Activated naive CD4-positive, alpha-beta T cell treated with anti-CD3 and anti-CD28 coated beads, Interleukin-2, amount 10 ng/mL, durations not matched to agents 7 days and 5 days (primary cell): Measurements from ENCODE around the gene PRKACA.

Experiments
- CTCF ChIA-PET: fragments of 350-600 bp; sonication (Branson Sonifier 250); formaldehyde crosslinking; loops from one replicate; lab custom pipeline; 2021; ENCODE audit warnings: antibody characterized with exemption; lab: Charles Lee
- DNase-seq: peaks from one replicate; pipeline ENCODE4 v3.0.0-alpha.2; 2020
- H3K27ac Mint-ChIP-seq: one replicate; pipeline ENCODE4 v1.8.0; 2021; ENCODE audit warnings: mild to moderate bottlenecking, moderate library complexity, mixed read lengths
- H3K27me3 Mint-ChIP-seq: one replicate; pipeline ENCODE4 v1.8.0; 2021; ENCODE audit warnings: mild to moderate bottlenecking, mixed read lengths
- H3K36me3 Mint-ChIP-seq: one replicate; pipeline ENCODE4 v1.8.0; 2021; ENCODE audit warnings: mixed read lengths
- H3K4me1 Mint-ChIP-seq: one replicate; pipeline ENCODE4 v1.8.0; 2021; ENCODE audit warnings: mixed read lengths
- H3K4me3 Mint-ChIP-seq: one replicate; pipeline ENCODE4 v1.8.0; 2021; ENCODE audit warnings: mild to moderate bottlenecking, moderate library complexity, mixed read lengths
- H3K9me3 Mint-ChIP-seq: one replicate; pipeline ENCODE4 v1.8.0; 2021; ENCODE audit warnings: mixed read lengths

PRKACA gene

GRCh38 chr19:14089662-14090508, 27.7 kb downstream of the PRKACA start:
- Mint-ChIP-seq H3K9me3 (peaks cover 13% of the 10 kb centered on the region), H3K4me3 (peak overlapping the region; percentile 76), H3K27me3 (no peaks in the 10 kb centered on the region), H3K4me1 (peaks cover 29% of the 10 kb centered on the region), H3K27ac (peak overlapping the region; percentile 79), H3K36me3 (peaks cover 38% of the 10 kb centered on the region)
- CTCF ChIA-PET, result interaction anchor here (0.5 to 1.6 kb wide), 3 partner anchors 11 to 26 kb away, joined by 3 to 4 read pairs (median 3); no protein-coding TSS in a partner anchor
- DNase-seq, result peak; percentile 63

DNA sequence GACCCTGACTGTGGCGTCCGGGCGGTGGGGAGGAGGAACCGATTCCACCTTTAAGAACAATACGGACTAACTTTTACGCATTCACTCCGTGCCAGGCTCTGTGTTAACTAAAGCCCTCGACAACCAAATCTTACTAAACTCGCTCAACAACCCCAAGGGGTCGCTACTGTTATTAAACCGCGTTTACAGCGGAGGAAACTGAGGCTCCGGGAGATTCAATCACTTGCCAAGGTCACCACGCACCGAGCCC, 28.2 kb downstream of the PRKACA start:
- peak overlapping the region; percentile 79 for H3K27ac Mint-ChIP-seq

DNA sequence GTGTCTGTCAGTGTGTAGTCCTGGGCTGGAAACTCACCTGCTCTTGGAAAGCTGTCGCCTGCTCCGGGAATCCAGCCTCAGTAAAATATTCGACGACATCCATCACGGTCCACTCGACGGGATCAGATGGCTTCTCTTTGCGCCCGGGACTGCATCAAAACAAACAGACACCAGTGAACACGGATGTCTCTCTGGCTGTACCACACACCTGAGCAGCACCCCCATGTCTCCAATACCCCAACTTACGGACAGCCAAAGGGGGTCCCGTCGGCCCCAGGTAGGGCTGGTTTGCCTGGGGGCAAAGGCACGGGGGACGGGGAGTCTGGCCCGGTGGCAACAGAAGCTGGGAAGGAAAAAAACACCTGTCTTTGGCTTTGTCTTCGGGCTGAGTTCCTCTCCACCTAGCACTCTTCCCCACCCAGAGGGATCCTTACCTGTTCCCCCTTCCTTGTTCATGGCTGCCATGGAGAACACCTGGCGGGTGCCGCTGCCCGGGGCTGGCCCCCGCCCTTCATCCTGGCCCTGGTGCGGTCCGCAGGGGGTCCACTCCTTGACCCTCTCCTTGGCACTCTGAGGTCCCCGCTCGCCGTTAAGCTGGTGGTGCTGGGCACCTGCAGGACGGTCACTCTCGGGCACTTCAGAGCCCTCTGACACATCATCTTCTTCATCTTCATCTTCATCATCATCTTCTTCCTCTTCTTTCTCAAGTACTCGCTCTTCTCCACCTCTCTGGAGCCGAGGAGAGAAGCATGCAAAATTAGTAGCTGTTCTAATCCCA, 28.7 kb downstream of the PRKACA start:
- no peak for DNase-seq
- Mint-ChIP-seq H3K27me3 (no peaks in the 10 kb centered on the region), H3K27ac (peak overlapping the region; percentile 79), H3K9me3 (peaks cover 13% of the 10 kb centered on the region), H3K4me1 (peaks cover 29% of the 10 kb centered on the region), H3K36me3 (peaks cover 34% of the 10 kb centered on the region), H3K4me3 (peak overlapping the region; percentile 73)
- CTCF ChIA-PET, result interaction anchor here (1.2 to 1.6 kb wide), 2 partner anchors 10 to 27 kb away, joined by 3 to 4 read pairs; no protein-coding TSS in a partner anchor

More for the DNA sequence above, 28.2 kb downstream of the PRKACA start:
- H3K4me3 Mint-ChIP-seq, result peak overlapping the region; percentile 73
- H3K27me3 Mint-ChIP-seq, result no peaks in the 10 kb centered on the region
- peaks cover 29% of the 10 kb centered on the region for H3K4me1 Mint-ChIP-seq
- CTCF ChIA-PET, result interaction anchor here (1.2 to 1.6 kb wide), 2 partner anchors 11 to 26 kb away, joined by 3 to 4 read pairs; no protein-coding TSS in a partner anchor
- DNase-seq, result peak; percentile 40
- H3K36me3 Mint-ChIP-seq, result peaks cover 34% of the 10 kb centered on the region
- peaks cover 13% of the 10 kb centered on the region for H3K9me3 Mint-ChIP-seq

GRCh38 chr19:14086098-14086497, 31.5 kb downstream of the PRKACA start:
- peaks cover 29% of the 10 kb centered on the region for H3K4me1 Mint-ChIP-seq

DNA sequence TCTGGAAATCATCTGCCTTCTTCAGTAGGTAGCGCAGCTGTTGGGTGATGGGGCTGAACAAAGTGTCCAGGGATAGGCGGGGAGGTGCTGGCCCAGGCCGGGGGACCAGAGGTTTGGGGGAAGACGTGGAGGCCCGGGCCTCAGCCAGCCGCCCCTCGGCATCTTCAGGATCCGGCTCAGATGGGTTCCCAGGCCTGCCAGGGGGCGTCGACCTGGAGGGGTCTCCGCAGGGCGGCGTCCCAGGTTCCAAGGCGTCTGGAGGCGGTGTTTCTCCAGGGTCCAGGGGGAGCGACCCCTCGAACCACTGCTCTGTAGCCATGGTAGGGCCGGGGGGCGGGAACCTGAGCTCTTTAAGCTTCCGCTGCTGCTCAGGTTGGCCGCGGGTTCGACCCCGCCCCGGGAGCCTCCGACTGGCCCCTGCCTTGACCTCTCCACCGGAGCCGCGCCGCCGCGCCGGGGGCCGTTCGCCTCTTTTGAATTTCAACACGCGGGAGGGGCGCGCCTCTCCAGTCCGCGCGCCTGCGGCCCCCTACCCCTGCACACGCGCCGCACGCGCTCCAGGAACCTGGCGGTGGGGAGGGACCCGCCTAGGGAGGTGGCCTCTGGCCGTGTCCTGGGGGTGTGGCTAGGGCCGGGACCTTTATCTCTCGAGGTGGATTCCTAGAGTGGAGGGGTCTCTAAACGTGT, 32.1 kb downstream of the PRKACA start, which contains the start of gene C19orf67:
Gene C19orf67 (minus strand): TSS at position 475 of the 687 bp plus-strand sequence. CDS start 156 bp downstream, at position 319.
- no peak within 1 kb of the TSS for H3K4me3 Mint-ChIP-seq
- no peaks in the 10 kb centered on the region for H3K27me3 Mint-ChIP-seq
- H3K9me3 Mint-ChIP-seq, result no peaks in the 10 kb centered on the region
- no peak for DNase-seq
- CTCF ChIA-PET, result no interaction called here
- peaks cover 34% of the 10 kb centered on the region for H3K4me1 Mint-ChIP-seq
- no peak within 1 kb of the TSS for H3K27ac Mint-ChIP-seq
- peaks cover 18% of the 10 kb centered on the region for H3K36me3 Mint-ChIP-seq

More at GRCh38 chr19:14086098-14086497, 31.5 kb downstream of the PRKACA start:
- no peak for DNase-seq
- CTCF ChIA-PET, result no interaction called here
- no peak overlapping the region for H3K4me3 Mint-ChIP-seq
- H3K27ac Mint-ChIP-seq, result no peak overlapping the region
- no peaks in the 10 kb centered on the region for H3K9me3 Mint-ChIP-seq
- no peaks in the 10 kb centered on the region for H3K27me3 Mint-ChIP-seq
- H3K36me3 Mint-ChIP-seq, result peaks cover 18% of the 10 kb centered on the region

DNA sequence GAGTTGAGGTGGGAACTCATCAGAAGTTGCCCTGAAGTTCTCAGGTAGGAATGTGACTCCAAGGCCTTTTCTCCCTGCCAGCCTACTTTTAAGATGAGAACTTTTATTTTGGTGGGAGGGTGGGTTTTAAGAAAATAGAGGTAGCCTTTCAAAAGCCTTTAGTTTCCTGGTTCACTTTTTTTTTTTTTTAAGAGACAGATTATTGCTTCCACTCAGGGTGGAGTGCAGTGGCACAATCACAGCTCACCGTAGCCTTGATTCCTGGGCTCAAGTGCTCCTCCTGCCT, 34.9 kb downstream of the PRKACA start:
- H3K36me3 Mint-ChIP-seq, result peaks cover 3% of the 10 kb centered on the region
- H3K27me3 Mint-ChIP-seq, result no peaks in the 10 kb centered on the region
- H3K4me3 Mint-ChIP-seq, result peak overlapping the region; percentile 81
- DNase-seq, result no peak
- H3K4me1 Mint-ChIP-seq, result peaks cover 25% of the 10 kb centered on the region
- H3K27ac Mint-ChIP-seq, result no peak overlapping the region
- no peaks in the 10 kb centered on the region for H3K9me3 Mint-ChIP-seq
- CTCF ChIA-PET, result interaction anchor here (1.0 to 1.6 kb wide), 2 partner anchors 10 to 26 kb away, joined by 4 to 10 read pairs; partner anchors contain the start of gene MISP3

- H3K27me3 Mint-ChIP-seq, result no peaks in the 10 kb centered on the region
- H3K9me3 Mint-ChIP-seq, result no peaks in the 10 kb centered on the region
- CTCF ChIA-PET, result interaction anchor here (0.9 to 2.6 kb wide), 5 partner anchors 9 to 55 kb away, joined by 3 to 10 read pairs (median 4); partner anchors contain the start of genes ASF1B and MISP3
- H3K36me3 Mint-ChIP-seq, result no peaks in the 10 kb centered on the region
- H3K4me1 Mint-ChIP-seq, result peaks cover 28% of the 10 kb centered on the region
- H3K4me3 Mint-ChIP-seq, result peak overlapping the region; percentile 81
- peak overlapping the region; percentile 86 for H3K27ac Mint-ChIP-seq
- DNase-seq, result peak; percentile 52
These were observed 35.5 kb downstream of the PRKACA start for GRCh38 chr19:14081797-14082674.

DNA sequence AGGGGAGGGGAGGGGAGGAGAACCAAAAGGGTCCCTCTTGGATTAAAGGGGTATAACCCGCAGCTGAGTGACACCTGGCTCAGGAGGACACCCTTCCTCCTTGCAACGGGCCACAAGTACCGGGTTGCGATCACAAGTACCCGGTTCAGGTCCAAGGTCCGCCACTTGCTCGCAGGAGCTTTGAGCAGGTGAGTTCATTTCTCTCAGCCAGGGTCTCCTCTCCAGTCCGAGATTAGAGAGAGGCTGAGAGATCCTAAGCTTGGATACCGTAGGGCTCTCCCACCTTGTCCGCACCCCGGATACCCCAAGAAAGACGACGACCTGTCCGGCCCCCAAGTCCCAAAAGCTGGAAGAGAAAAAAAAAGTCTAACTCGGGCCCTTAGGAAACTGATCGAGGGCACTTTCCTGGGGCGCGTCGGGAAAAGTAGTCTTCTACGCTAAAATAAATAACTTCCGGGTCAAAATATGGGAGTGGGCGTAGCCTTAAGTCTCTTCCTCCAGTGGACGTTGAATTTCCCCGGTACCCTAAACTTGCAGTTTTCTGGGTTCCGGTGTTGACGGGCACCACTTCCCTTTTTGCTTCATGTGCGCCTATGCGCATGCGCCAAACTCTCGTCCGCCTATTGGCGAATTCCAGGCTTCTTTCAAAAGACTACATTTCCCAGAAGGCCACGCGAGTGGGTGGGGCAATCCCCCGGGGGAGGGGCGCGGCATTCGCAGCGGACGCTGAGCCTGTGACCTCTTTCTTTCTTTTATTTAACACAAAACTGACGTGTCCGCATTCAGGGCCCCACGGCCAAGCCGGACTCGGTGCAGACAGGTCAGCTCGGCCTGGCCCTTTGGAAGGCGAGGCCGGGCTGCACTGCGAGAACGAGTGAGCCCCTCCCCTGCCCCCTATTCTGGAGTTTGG, 36.4 kb downstream of the PRKACA start:
- Mint-ChIP-seq H3K27me3 (no peaks in the 10 kb centered on the region), H3K9me3 (no peaks in the 10 kb centered on the region), H3K4me1 (peaks cover 30% of the 10 kb centered on the region), H3K4me3 (peak overlapping the region; percentile 81), H3K36me3 (no peaks in the 10 kb centered on the region), H3K27ac (peak overlapping the region; percentile 86)
- CTCF ChIA-PET, result interaction anchor here (0.6 to 2.6 kb wide), 8 partner anchors 8 to 202 kb away, joined by 3 to 10 read pairs (median 4); partner anchors contain the start of genes ASF1B and MISP3
- DNase-seq, result peak; percentile 99

DNA sequence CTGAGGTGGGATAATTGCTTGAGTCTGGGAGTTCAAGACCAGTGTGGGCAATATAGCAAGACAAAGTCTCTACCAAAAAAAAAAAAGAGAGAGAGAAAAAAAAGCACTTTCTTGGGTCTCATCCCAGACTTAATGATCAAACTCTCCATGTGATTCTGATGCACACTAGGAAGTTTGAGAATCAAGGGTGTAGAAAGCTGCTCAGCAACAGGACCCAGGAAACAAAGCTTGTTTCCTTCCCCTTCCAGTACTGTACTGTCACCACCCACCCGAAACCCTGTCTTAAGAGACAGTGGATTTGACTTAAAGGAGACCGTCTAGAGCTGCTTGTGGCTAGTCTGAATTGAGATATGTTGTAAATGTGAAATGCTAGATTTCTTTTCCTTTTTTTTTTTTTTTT, 39.2 kb downstream of the PRKACA start:
- no peak for DNase-seq
- peaks cover 16% of the 10 kb centered on the region for H3K27me3 Mint-ChIP-seq
- H3K4me3 Mint-ChIP-seq, result no peak overlapping the region
- H3K4me1 Mint-ChIP-seq, result peaks cover 49% of the 10 kb centered on the region
- H3K9me3 Mint-ChIP-seq, result no peaks in the 10 kb centered on the region
- H3K27ac Mint-ChIP-seq, result peak overlapping the region; percentile 42
- H3K36me3 Mint-ChIP-seq, result no peaks in the 10 kb centered on the region
- CTCF ChIA-PET, result interaction anchor here (0.6 to 2.7 kb wide), 5 partner anchors 10 to 197 kb away, joined by 3 to 13 read pairs (median 3); no protein-coding TSS in a partner anchor

DNA sequence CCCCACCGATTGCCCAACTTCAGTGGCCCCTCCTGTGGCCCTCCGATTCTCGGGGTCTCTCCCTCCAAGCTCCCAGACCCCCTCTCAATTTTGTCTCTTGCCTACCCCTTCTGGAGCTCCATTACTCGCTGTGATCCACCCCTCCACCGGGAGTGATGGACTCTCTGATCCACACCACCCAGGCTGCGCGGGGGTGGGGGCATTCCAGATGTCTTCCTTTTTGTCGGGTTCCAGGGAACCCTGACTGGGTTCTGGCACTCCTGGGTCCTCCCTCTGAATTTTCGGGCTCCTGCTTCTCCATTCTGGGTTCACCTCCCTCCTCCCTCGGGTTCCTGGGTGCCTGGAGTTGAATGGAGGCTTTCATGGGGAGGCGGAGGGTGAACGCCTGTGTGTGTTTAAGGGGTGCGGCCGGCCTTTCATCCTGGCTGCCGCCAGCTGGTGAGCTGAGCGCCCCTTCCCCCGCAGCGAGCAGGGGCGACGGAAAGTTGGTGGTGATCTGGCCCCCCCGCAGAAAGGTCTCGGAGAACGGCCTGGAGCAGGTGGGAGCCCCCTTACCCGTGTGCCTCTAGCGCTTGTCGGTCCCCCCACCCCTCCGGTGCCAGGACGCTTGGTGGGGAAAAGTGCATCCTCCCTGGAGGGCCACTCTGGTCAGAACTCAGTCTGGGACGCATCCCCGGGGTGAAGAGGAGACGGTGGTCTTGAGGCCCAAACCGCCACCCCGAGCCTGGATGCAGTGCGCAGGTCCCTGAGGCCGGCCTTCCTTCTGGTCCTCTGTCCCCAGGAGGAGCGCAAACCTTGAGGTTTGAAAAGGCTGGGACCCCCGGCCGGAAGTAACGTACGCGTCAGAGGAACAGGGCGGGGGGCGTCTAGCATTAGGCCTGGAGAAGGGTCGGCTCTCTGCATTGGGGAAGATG, 43.4 kb downstream of the PRKACA start:
- CTCF ChIA-PET, result interaction anchor here (0.9 to 6.7 kb wide), 12 partner anchors 8 to 202 kb away, joined by 3 to 70 read pairs (median 5); partner anchors contain the start of gene ASF1B
- Mint-ChIP-seq H3K4me1 (peaks cover 32% of the 10 kb centered on the region), H3K4me3 (peak overlapping the region; percentile 91), H3K27me3 (peaks cover 56% of the 10 kb centered on the region), H3K27ac (peak overlapping the region; percentile 85), H3K36me3 (no peaks in the 10 kb centered on the region), H3K9me3 (no peaks in the 10 kb centered on the region)
- peak; percentile 43 for DNase-seq

- peak; percentile 81 for DNase-seq
- Mint-ChIP-seq H3K36me3 (no peaks in the 10 kb centered on the region), H3K4me3 (peak overlapping the region; percentile 91), H3K4me1 (peaks cover 32% of the 10 kb centered on the region), H3K27ac (peak overlapping the region; percentile 85), H3K27me3 (peaks cover 59% of the 10 kb centered on the region), H3K9me3 (no peaks in the 10 kb centered on the region)
- CTCF ChIA-PET, result interaction anchor here (0.9 to 6.7 kb wide), 15 partner anchors 8 to 201 kb away, joined by 3 to 70 read pairs (median 4); partner anchors contain the start of gene ASF1B
These were observed 44.2 kb downstream of the PRKACA start for GRCh38 chr19:14073261-14073924.
